Endometrium (tissue), 2 donors: Measurements from ENCODE around the gene GAA.

ENCODE experiments used
- FAIRE-seq: peaks from 2 replicates; lab custom pipeline; 2012; peaks lifted over from hg19 to GRCh38; lab: Jason Lieb, UNC
- donor health status: control.
- donor health status: control.

GAA gene

GRCh38 chr17:80101011-80101945 lies at the start of gene GAA:
GAA (plus strand) TSS chr17:80101581; CDS start chr17:80104587, 3,006 bp downstream.
- FAIRE-seq, result no peak

GRCh38 chr17:80051681-80052080 lies 49.7 kb upstream of the GAA start:
- FAIRE-seq, result no peak

GRCh38 chr17:80053102-80053501 lies 48.3 kb upstream of the GAA start:
- FAIRE-seq, result no peak

GRCh38 chr17:80055597-80055996 lies 45.8 kb upstream of the GAA start:
- FAIRE-seq, result no peak

GRCh38 chr17:80058311-80058955 lies 42.9 kb upstream of the GAA start:
- no peak for FAIRE-seq

GRCh38 chr17:80060644-80061043 lies 40.7 kb upstream of the GAA start:
- peak; percentile 65 for FAIRE-seq

GRCh38 chr17:80061421-80061820 lies 40.0 kb upstream of the GAA start:
- FAIRE-seq, result no peak

- no peak for FAIRE-seq
Observed at GRCh38 chr17:80063830-80064585, 37.4 kb upstream of the GAA start.

- no peak for FAIRE-seq
Observed at GRCh38 chr17:80064696-80065095, 36.7 kb upstream of the GAA start.

- no peak for FAIRE-seq
Observed at GRCh38 chr17:80065478-80066170, 35.8 kb upstream of the GAA start.

- no peak for FAIRE-seq
Observed at GRCh38 chr17:80067393-80067986, 33.9 kb upstream of the GAA start.

- no peak for FAIRE-seq
Observed at GRCh38 chr17:80068301-80069222, 32.8 kb upstream of the GAA start.

GRCh38 chr17:80070375-80071115 lies 30.8 kb upstream of the GAA start:
- no peak for FAIRE-seq

GRCh38 chr17:80071116-80071841 lies 30.1 kb upstream of the GAA start:
- no peak for FAIRE-seq

GRCh38 chr17:80072410-80072809 lies 29.0 kb upstream of the GAA start:
- FAIRE-seq, result no peak

GRCh38 chr17:80080081-80080480 lies 21.3 kb upstream of the GAA start:
- no peak for FAIRE-seq

GRCh38 chr17:80081596-80081995 lies 19.8 kb upstream of the GAA start:
- no peak for FAIRE-seq

GRCh38 chr17:80082403-80083135 lies 18.8 kb upstream of the GAA start:
- FAIRE-seq, result no peak
